ENCODE results near the gene ADAMTS12. TPM values are rescaled to one million over a fixed set of nuclear protein-coding genes. Genes with fewer than 3 reads are reported as not detected.

ADAMTS12 gene
- total RNA-seq, 3 donors from 2014 or later (not counting 1 experiment from before 2014, with no cell fraction given) = not detected

DNA sequence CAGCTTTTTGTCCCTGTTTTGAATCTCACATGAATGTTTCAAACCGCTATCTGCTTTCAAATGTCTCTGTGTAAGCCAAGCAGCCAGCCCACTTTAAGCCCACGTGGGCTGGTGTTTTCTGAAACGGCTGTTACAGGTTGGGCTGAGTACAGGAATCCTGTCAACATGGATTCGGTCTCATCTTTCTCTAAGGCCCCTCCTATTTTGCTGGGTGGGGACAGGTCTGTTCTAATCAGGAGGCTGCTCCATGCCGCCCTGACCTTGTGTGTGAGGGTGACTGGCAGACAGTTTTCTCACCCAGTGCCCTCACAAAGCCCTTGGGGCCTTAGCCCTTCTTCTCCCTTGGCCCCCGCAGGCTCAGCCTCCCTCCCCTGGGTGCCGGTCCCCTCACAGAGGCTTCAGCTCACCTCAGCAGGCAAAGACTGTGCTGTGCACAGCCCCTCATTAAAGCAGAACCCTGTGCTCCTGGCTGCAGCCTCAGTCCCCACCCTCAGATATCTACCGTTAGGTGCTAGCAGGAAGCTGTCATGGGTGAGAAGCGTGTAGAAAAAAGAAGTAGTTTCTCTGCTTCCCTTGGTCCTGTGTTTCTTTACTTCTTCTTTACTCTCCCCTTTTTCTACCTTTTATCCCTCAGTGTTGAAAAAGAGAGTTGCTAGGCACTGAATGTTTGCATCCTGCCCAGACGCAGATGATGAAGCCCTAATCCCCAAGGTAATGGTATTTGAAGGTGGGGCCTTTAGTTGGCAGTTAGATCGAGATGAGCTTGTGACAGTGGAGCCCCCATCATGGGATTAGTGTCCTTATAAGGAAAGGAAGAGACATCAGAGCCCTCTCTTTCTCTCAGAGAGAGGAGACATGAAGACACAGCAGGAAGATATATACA lies 205.7 kb downstream of the ADAMTS12 start:
- TF ChIP-seq CTCF (IDR thresholded peaks at IDR 0.05) = no peak
- H3K9me3 Mint-ChIP-seq = peaks cover 0 to 7% of the 10 kb centered on the region in 2 donors
- no peak overlapping the region for H3K27ac Mint-ChIP-seq
- Histone ChIP-seq H3K36me3 (ENCODE audit: control insufficient read depth, insufficient read depth, low read length) (no peaks in the 10 kb centered on the region), H3K27ac (ENCODE audit: low read length) (no peak overlapping the region), H3K4me1 (ENCODE audit: control insufficient read depth, insufficient read depth, low read length) (no peaks in the 10 kb centered on the region), H3K4me3 (ENCODE audit: low read length) (no peak overlapping the region), H3K9me3 (ENCODE audit: control insufficient read depth, insufficient read depth, low read length) (no peaks in the 10 kb centered on the region), H3K27me3 (ENCODE audit: control insufficient read depth, insufficient read depth, low read length) (no peaks in the 10 kb centered on the region)
- ATAC-seq (no peak), DNase-seq (no peak)
- H3K36me3 Mint-ChIP-seq = no peaks in the 10 kb centered on the region
- H3K4me3 Mint-ChIP-seq = no peak overlapping the region
- intact Hi-C loops (cut with micrococcal nuclease) = no loop called here
- WGBS (ENCODE audit: insufficient coverage) = 67% methylated on average over 11 of the region's 11 CpGs
- H3K27me3 Mint-ChIP-seq (ENCODE audit: low read depth in 2 of 2) = no peaks in the 10 kb centered on the region
- H3K4me1 Mint-ChIP-seq = no peaks in the 10 kb centered on the region

DNA sequence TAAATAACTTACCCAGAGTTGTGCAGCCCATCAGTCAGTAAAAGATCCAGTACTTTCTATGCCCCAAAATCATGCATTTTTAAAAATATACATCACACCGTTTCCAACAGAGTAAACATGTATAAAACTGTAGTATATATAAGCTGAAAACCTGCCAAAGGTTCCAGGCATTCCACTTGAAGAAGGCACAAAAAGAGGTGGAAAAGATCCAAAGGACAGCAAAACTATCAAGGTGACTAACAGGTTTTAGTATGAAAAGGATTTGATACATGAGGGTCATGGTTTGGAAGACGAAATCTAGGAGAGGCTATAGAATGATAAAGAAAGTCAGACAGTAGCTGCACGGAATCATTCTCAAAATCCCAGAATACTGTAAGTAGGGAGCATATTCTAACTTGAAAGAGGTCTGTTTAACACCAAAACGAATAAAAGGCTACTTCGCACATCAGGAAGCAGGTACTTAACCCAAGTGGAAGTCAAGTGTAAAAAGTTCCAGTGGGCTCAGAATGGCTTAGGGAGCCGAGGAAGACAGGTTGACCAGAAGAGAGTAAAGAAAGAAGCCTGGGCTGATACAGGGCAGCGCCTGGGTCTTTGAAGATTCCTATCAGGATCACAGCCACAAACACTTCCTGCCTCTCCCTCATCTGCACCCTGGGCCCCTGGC lies 207.2 kb downstream of the ADAMTS12 start:
- H3K27ac ChIP-seq (ENCODE audit: low read length) = no peak overlapping the region
- no peak for ATAC-seq
- H3K27ac Mint-ChIP-seq = no peak overlapping the region
- H3K4me1 ChIP-seq (ENCODE audit: control insufficient read depth, insufficient read depth, low read length) = no peaks in the 10 kb centered on the region
- H3K27me3 ChIP-seq (ENCODE audit: control insufficient read depth, insufficient read depth, low read length) = no peaks in the 10 kb centered on the region
- no peaks in the 10 kb centered on the region for H3K9me3 ChIP-seq (ENCODE audit: control insufficient read depth, insufficient read depth, low read length)
- H3K4me1 Mint-ChIP-seq = no peaks in the 10 kb centered on the region
- DNase-seq = no peak
- no peaks in the 10 kb centered on the region for H3K36me3 Mint-ChIP-seq
- WGBS (ENCODE audit: insufficient coverage) = 37% methylated on average over 6 of the region's 7 CpGs
- no peak overlapping the region for H3K4me3 Mint-ChIP-seq
- intact Hi-C loops (cut with micrococcal nuclease) = no loop called here
- H3K4me3 ChIP-seq (ENCODE audit: low read length) = no peak overlapping the region
- no peak for TF ChIP-seq CTCF (IDR thresholded peaks at IDR 0.05)
- H3K27me3 Mint-ChIP-seq (ENCODE audit: low read depth in 2 of 2) = no peaks in the 10 kb centered on the region
- no peaks in the 10 kb centered on the region for H3K36me3 ChIP-seq (ENCODE audit: control insufficient read depth, insufficient read depth, low read length)
- peaks cover 0 to 7% of the 10 kb centered on the region in 2 donors for H3K9me3 Mint-ChIP-seq

DNA sequence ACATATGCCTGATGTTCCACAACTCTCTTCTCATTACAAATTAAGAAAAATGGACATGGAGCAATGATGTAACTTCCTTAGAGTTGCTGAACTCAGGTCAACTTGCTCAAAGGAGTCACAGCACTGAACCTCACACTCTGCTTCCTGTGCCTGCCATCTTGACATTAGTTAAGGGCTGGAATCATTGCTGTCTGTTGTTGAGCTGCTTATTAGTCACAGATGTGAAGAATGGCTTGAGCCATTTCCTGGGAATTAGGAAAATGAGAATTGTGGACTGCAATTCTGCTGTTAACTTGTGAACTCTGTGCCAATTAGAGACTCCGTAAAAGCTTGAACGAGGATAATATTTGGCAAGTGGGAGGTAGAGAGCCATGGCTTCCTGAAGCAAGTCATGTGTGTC lies 212.0 kb downstream of the ADAMTS12 start:
- H3K4me3 ChIP-seq (ENCODE audit: low read length) = no peak overlapping the region
- H3K9me3 ChIP-seq (ENCODE audit: control insufficient read depth, insufficient read depth, low read length) = no peaks in the 10 kb centered on the region
- no peaks in the 10 kb centered on the region for H3K4me1 ChIP-seq (ENCODE audit: control insufficient read depth, insufficient read depth, low read length)
- no peaks in the 10 kb centered on the region for H3K36me3 ChIP-seq (ENCODE audit: control insufficient read depth, insufficient read depth, low read length)
- peaks cover 4 to 9% of the 10 kb centered on the region in 2 donors for H3K9me3 Mint-ChIP-seq
- intact Hi-C loops (cut with micrococcal nuclease) = no loop called here
- ATAC-seq = no peak
- WGBS (ENCODE audit: insufficient coverage) = 91% methylated on average over 2 of the region's 2 CpGs
- no peak overlapping the region for H3K4me3 Mint-ChIP-seq
- H3K27me3 Mint-ChIP-seq (ENCODE audit: low read depth in 2 of 2) = no peaks in the 10 kb centered on the region
- no peak overlapping the region for H3K27ac ChIP-seq (ENCODE audit: low read length)
- H3K4me1 Mint-ChIP-seq = no peaks in the 10 kb centered on the region
- no peaks in the 10 kb centered on the region for H3K36me3 Mint-ChIP-seq
- no peak overlapping the region for H3K27ac Mint-ChIP-seq
- DNase-seq = no peak
- no peaks in the 10 kb centered on the region for H3K27me3 ChIP-seq (ENCODE audit: control insufficient read depth, insufficient read depth, low read length)
- no peak for TF ChIP-seq CTCF (IDR thresholded peaks at IDR 0.05)
